HCT116 (cell line): ENCODE data around the gene SELPLG. TPM values are rescaled to one million over a fixed set of nuclear protein-coding genes. Genes with fewer than 3 reads are reported as not detected.

Experiments
- ATAC-seq: fragments of 200-7000 bp; cut with Tn5 transposase; 2 replicates; pipeline ENCODE4 v1.9.1; 2020; ENCODE audit warnings: mild to moderate bottlenecking, moderate library complexity
- BruUV-seq: library from RNA; stranded (reverse); fragments of 400-500 nt; replicated peaks from 2 replicates; lab custom pipeline; 2021; lab: Mats Ljungman, UMichigan
- CTCF ChIA-PET: fragments of 300-600 bp; sonication (Branson Sonifier 250); formaldehyde crosslinking; loops from one replicate; lab custom pipeline; 2021; ENCODE audit warnings: antibody characterized with exemption; lab: Charles Lee
- POLR2A ChIA-PET: fragments of 300-600, 350-600 bp; sonication (Branson Sonifier 250); formaldehyde crosslinking; loops from one replicate; lab custom pipeline; 2021; ENCODE audit warnings: antibody characterized with exemption; lab: Charles Lee
- RAD21 ChIA-PET, 2 experiments: fragments of 300-600 bp; sonication (Branson Sonifier 250); formaldehyde crosslinking; loops; one replicate each; lab custom pipeline; 2023; ENCODE audit warnings: low total read pairs in 2 of 2; ENCODE audit not compliant: uncharacterized antibody in 2 of 2, unreplicated experiment in 2 of 2, low non-redundant PET in 1 of 2; lab: Charles Lee
- DNase-seq: peaks from one replicate; pipeline ENCODE4 v3.0.0-alpha.2; 2010; ENCODE audit warnings: low read depth, low spot score
- H2AFZ ChIP-seq: fragments of 200-600 bp; shearing (Covaris generic), sonication (generic); 2 replicates; pipeline ENCODE4 v1.6.1; 2017; ENCODE audit warnings: low read depth, mixed run types, mixed read lengths, antibody characterized with exemption, low read length; ENCODE audit not compliant: poor library complexity, severe bottlenecking
- H3K27ac ChIP-seq: 2 replicates; pipeline ENCODE4 v1.5.1; 2012; ENCODE audit warnings: low read depth, low read length
- H3K27me3 ChIP-seq: fragments of 200-600 bp; sonication (generic); 2 replicates; pipeline ENCODE4 v1.6.1; 2016; ENCODE audit warnings: mixed run types, low read length, mixed read lengths; ENCODE audit not compliant: insufficient read depth
- H3K36me3 ChIP-seq, 2 experiments: fragments of 200-500 bp in 1 of 2; fragments of 200-600 bp in 1 of 2; sonication (Bioruptor generic) in 1 of 2; sonication (generic) in 1 of 2; 2 replicates each; pipeline versions ENCODE4 v1.5.1 to v1.6.1; 2014 to 2016; ENCODE audit warnings: low read length in 2 of 2, inconsistent platforms in 1 of 2, mixed read lengths in 1 of 2, mixed run types in 1 of 2; ENCODE audit not compliant: insufficient read depth in 2 of 2, control insufficient read depth in 1 of 2
- H3K4me1 ChIP-seq, 2 experiments: fragments of 200-600 bp in 1 of 2; sonication (generic) in 1 of 2; 2 replicates each; pipeline versions ENCODE4 v1.5.1 to v1.6.1; 2012 to 2017; ENCODE audit warnings: low read length in 2 of 2, inconsistent platforms in 1 of 2, mild to moderate bottlenecking in 1 of 2, mixed read lengths in 1 of 2, mixed run types in 1 of 2, moderate library complexity in 1 of 2; ENCODE audit not compliant: insufficient read depth in 2 of 2, control insufficient read depth in 1 of 2
- H3K4me2 ChIP-seq: fragments of 200-600 bp; sonication (generic); 2 replicates; pipeline ENCODE4 v1.6.1; 2017; ENCODE audit warnings: mixed run types, low read length, mixed read lengths
- H3K4me3 ChIP-seq, 2 experiments: fragments of 200-600 bp in 1 of 2; sonication (generic) in 1 of 2; replicated peaks in 1 of 2; 2 replicates each; pipeline ENCODE4 v1.5.1; 2011 to 2016; ENCODE audit warnings: low read length in 2 of 2, control low read depth in 1 of 2, low read depth in 1 of 2, mild to moderate bottlenecking in 1 of 2, mixed read lengths in 1 of 2, mixed run types in 1 of 2
- H3K79me2 ChIP-seq: fragments of 200-600 bp; sonication (generic); 2 replicates; pipeline ENCODE4 v1.6.1; 2017; ENCODE audit warnings: mild to moderate bottlenecking, mixed run types, low read length, moderate library complexity, mixed read lengths; ENCODE audit not compliant: insufficient read depth
- H3K9ac ChIP-seq: fragments of 200-600 bp; sonication (generic); 2 replicates; pipeline ENCODE4 v1.6.1; 2016; ENCODE audit warnings: low read length, mixed read lengths
- H3K9me2 ChIP-seq: fragments of 200-600 bp; sonication (generic), shearing (Covaris generic); 2 replicates; pipeline ENCODE4 v1.6.1; 2017; ENCODE audit warnings: mixed run types, mild to moderate bottlenecking, moderate library complexity; ENCODE audit not compliant: insufficient read depth
- H3K9me3 ChIP-seq, 2 experiments: fragments of 200-500 bp in 1 of 2; fragments of 200-600 bp in 1 of 2; sonication (Bioruptor generic) in 1 of 2; sonication (generic) in 1 of 2; 2 replicates each; pipeline ENCODE4 v1.6.1; 2014 to 2017; ENCODE audit warnings: low read length in 2 of 2, mixed read lengths in 2 of 2, inconsistent platforms in 1 of 2, low read depth in 1 of 2, mild to moderate bottlenecking in 1 of 2, mixed run types in 1 of 2, moderate library complexity in 1 of 2; ENCODE audit not compliant: control insufficient read depth in 1 of 2, insufficient read depth in 1 of 2
- H4K20me1 ChIP-seq: fragments of 200-600 bp; sonication (generic), shearing (Covaris generic); 2 replicates; pipeline ENCODE4 v1.6.1; 2017; ENCODE audit warnings: mixed run types, mild to moderate bottlenecking, moderate library complexity; ENCODE audit not compliant: insufficient read depth
- CTCF ChIP-seq, 3 experiments: fragments of 200-600 bp in 1 of 3; sonication (generic) in 1 of 3; IDR thresholded peaks in 2 of 3; conservative IDR thresholded peaks in 1 of 3; 2 replicates each; pipeline ENCODE4 v1.5.1; 2012 to 2017; ENCODE audit warnings: low read depth in 2 of 3, low read length in 2 of 3, antibody characterized with exemption in 1 of 3, borderline replicate concordance in 1 of 3, control low read depth in 1 of 3, mild to moderate bottlenecking in 1 of 3, mixed read lengths in 1 of 3, mixed run types in 1 of 3, moderate library complexity in 1 of 3; ENCODE audit not compliant: insufficient read depth in 1 of 3
- EGR1 ChIP-seq: IDR thresholded peaks from 2 replicates; pipeline ENCODE4 v1.6.1; 2012; ENCODE audit warnings: low read depth
- EZH2phosphoT487 ChIP-seq: fragments of 200-600 bp; IDR thresholded peaks from 2 replicates; pipeline ENCODE4 v1.6.1; 2018; ENCODE audit warnings: antibody characterized with exemption, borderline replicate concordance
- FOSL1 ChIP-seq: IDR thresholded peaks from 2 replicates; pipeline ENCODE4 v1.6.1; 2012; ENCODE audit warnings: low read depth
- JUND ChIP-seq: IDR thresholded peaks from 2 replicates; pipeline ENCODE4 v1.6.1; 2012
- POLR2A ChIP-seq: IDR thresholded peaks from 2 replicates; pipeline ENCODE4 v1.7.0; 2011; ENCODE audit warnings: borderline replicate concordance; ENCODE audit not compliant: insufficient read depth, insufficient read length; ENCODE audit errors: extremely low read depth
- POLR2AphosphoS5 ChIP-seq: IDR thresholded peaks from 2 replicates; pipeline ENCODE4 v1.6.1; 2011; ENCODE audit warnings: mild to moderate bottlenecking, low read depth, low read length, moderate library complexity
- ZBTB33 ChIP-seq: IDR thresholded peaks from 2 replicates; pipeline ENCODE4 v1.6.1; 2011; ENCODE audit warnings: mild to moderate bottlenecking, low read length, moderate library complexity; ENCODE audit not compliant: insufficient replicate concordance; ENCODE audit errors: extremely low read depth
- ZFX ChIP-seq: fragments of 450-650 bp; IDR thresholded peaks from 2 replicates; pipeline ENCODE4 v1.6.1; 2017
- intact Hi-C: fragments of 100-400 bp; cut with micrococcal nuclease; formaldehyde crosslinking; loops from 2 replicates; pipeline ENCODE4 v1.10.0; 2022
- total RNA-seq: library from RNA; stranded (reverse); gene quantifications from one replicate; pipeline ENCODE4 v1.2.1, GENCODE V29; 2021; ENCODE audit not compliant: unreplicated experiment
- TF ChIP-seq, protein P1 (sequence below): IDR thresholded peaks from 2 replicates; pipeline ENCODE4 v1.6.1; 2012

Gene SELPLG
- total RNA-seq, 1 experiment from 2014 or later, result 1.2 TPM

DNA sequence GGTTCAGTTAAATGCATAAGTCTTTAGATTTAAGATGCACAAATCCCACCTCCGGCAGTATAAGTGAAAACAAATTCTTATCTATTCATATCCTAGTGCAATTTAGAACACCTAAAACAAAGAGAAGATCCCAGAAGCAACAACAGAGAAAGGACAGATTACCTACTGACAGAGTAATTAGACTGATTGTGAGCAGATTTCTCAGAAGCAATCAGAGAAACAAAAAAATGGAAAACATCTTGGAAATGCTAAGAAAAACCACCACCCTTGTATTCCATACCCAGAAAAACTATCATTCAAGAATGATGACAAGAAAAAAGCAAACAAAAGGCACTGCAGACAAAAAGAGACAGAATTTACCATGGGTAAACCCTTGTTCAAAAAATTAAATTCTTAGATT lies 47.6 kb upstream of the SELPLG start:
- no TSS peak for BruUV-seq

DNA sequence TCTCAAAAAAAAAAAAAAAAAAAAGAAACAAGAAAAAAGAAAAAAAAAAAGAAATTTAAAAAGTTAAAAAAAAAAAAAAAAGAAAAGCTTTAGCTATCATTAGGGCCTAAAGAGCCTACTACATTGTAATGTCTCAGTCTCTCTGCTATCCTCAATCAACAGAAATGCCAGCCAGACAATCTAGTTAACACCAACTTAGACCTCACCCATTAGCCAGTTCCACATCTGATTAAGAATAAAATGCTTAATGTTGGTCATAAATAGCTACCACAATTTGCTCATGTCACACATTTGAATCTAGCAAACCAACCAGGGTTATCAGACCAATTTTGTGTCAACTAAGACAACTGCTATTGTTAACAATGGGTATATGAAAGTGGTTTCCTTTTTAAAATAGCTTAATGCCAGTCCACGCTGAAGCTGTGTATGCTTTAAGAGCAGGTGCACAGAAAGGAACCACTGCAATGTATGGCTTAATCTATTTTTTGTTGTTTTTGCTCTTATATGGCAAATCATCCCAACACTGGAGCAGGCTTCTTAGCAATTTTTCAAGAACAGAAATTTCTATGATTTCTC lies 45.5 kb upstream of the SELPLG start:
- Histone ChIP-seq H3K27ac (no peak overlapping the region), H2AFZ (no peak overlapping the region), H3K36me3 (0 out of 4 replicates have a peak, but pooled peaks cover 0 to 5% of the 10 kb centered on the region in 2 experiments), H3K4me3 (no peak overlapping the region), H3K9me2 (no peaks in the 10 kb centered on the region), H4K20me1 (0 out of 2 replicates have a peak, but pooled peaks cover 5% of the 10 kb centered on the region), H3K9me3 (no peaks in the 10 kb centered on the region), H3K79me2 (peaks cover 48% of the 10 kb centered on the region), H3K27me3 (no peaks in the 10 kb centered on the region), H3K4me1 (no peaks in the 10 kb centered on the region), H3K9ac (no peak overlapping the region), H3K4me2 (no peak overlapping the region)
- RAD21 ChIA-PET, result no interaction called here
- BruUV-seq, result no TSS peak
- DNase-seq (no peak), ATAC-seq (no peak)
- POLR2A ChIA-PET, result no interaction called here
- intact Hi-C loops, result no loop called here
- CTCF ChIA-PET, result interaction anchor here (0.6 to 1.0 kb wide), 2 partner anchors 14 to 234 kb away, joined by 3 to 4 read pairs; no protein-coding TSS in a partner anchor
- no peak for TF ChIP-seq JUND
- TF ChIP-seq EGR1, result no peak
- TF ChIP-seq ZFX, result no peak
- no peak for TF ChIP-seq ZBTB33
- TF ChIP-seq, protein P1, sequence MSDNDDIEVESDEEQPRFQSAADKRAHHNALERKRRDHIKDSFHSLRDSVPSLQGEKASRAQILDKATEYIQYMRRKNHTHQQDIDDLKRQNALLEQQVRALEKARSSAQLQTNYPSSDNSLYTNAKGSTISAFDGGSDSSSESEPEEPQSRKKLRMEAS, result no peak
- TF ChIP-seq FOSL1, result no peak
- TF ChIP-seq CTCF (IDR thresholded peaks at IDR 0.05 in 2 of 3, conservative IDR thresholded peaks at IDR 0.05 in 1 of 3; ENCODE audit: borderline replicate concordance in 1 of 3, insufficient read depth in 1 of 3, low read depth in 2 of 3, low read length in 2 of 3), result no peak
- no peak for TF ChIP-seq EZH2phosphoT487
- TF ChIP-seq POLR2AphosphoS5, result no peak

More for the DNA sequence above, 47.6 kb upstream of the SELPLG start:
- Histone ChIP-seq H2AFZ (no peak overlapping the region), H3K4me1 (peaks cover 0 to 2% of the 10 kb centered on the region in 2 experiments; a peak in 1 of 4 replicates), H3K27me3 (no peaks in the 10 kb centered on the region), H4K20me1 (0 out of 2 replicates have a peak, but pooled peaks cover 5% of the 10 kb centered on the region)
- DNase-seq, result no peak
- TF ChIP-seq, protein P1, result no peak
- TF ChIP-seq POLR2AphosphoS5, result no peak
- TF ChIP-seq POLR2A, result no peak
- no peak for TF ChIP-seq ZFX
- TF ChIP-seq, all 23 proteins: peak for 0
- Histone ChIP-seq H3K9ac (no peak overlapping the region), H3K36me3 (0 out of 4 replicates have a peak, but pooled peaks cover 0 to 3% of the 10 kb centered on the region in 2 experiments), H3K4me3 (no peak overlapping the region), H3K27ac (no peak overlapping the region), H3K4me2 (no peak overlapping the region), H3K9me2 (no peaks in the 10 kb centered on the region), H3K79me2 (peaks cover 66% of the 10 kb centered on the region), H3K9me3 (no peaks in the 10 kb centered on the region)
- ChIA-PET RAD21 (no interaction called here), POLR2A (no interaction called here), CTCF (interaction anchor here (0.9 kb wide), 1 partner anchor 17 kb away, joined by 3 read pairs; no protein-coding TSS in a partner anchor)
- ATAC-seq, result no peak
- intact Hi-C loops, result no loop called here
